Stimulated activated CD4-positive, alpha-beta T cell treated with anti-CD3 and anti-CD28 coated beads, Interleukin-15, amount 100 ng/mL, for 48 hours (primary cell): ENCODE data around the gene ARPC5L.
A peak's percentile ranks its signal among the peaks of the same experiment; 100 is the strongest.

Experiments
- DNase-seq, 2 donors: peaks; one replicate each; pipeline ENCODE4 v3.0.0-alpha.2; 2020; ENCODE audit warnings: low read depth in 2 of 2

ARPC5L gene

GRCh38 chr9:124863371-124863871, 1.5 kb downstream of the ARPC5L start:
- no peak for DNase-seq

GRCh38 chr9:124868511-124869465, 6.9 kb downstream of the ARPC5L start:
- peak; percentile 87 to 92 for DNase-seq

DNA sequence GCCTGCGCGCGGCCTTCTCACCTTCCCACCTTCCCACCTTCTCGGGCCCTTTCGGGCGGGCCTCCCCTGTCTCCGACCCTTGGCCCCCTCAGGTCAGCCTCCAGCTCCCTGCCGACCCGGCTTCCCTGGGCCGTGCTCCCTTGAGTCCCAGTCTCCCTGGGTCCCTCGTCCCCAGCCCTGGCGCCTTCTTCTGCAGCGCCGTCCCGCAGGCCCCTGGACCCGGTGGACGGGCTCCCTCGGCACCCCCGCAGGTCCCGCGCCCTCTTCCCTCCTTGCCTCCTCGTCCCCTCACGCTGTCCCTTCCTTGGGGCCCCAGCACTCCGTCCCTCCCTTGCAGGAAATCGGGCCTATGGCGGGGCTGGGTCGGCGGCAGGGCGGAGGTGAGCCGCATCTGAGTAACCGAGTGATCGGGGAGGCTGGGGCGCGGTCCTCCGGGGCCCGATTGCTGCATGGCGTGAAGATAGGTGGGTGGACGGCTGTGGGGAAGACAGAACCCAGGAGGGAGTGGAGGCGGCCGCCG, 7.6 kb downstream of the ARPC5L start:
- peak in 1 of 2 donors; percentile 26 for DNase-seq

- peak; percentile 82 to 93 for DNase-seq
These were observed 8.1 kb downstream of the ARPC5L start for GRCh38 chr9:124869986-124870560.

DNA sequence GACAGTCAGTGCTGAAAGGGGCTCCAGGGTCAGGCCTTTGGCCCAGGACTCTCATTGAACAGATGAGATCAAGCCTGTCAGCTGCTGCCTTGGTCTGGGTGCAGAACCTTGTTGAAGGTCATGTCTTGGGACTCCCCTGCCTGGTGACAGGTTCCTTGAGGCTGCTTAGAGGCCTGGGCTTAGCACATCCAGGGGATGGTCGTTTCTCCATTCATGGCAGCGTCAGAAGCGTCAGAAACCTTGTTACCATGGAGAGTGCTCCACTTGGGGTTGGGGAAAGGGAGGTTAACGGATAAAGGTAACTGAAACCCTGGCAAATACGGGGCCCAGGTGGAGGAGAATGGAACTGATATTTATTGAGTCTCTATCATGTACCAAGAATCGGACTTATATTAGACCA, 8.8 kb downstream of the ARPC5L start:
- DNase-seq = no peak

- no peak for DNase-seq
These were observed 9.2 kb downstream of the ARPC5L start for GRCh38 chr9:124871156-124871561.

DNA sequence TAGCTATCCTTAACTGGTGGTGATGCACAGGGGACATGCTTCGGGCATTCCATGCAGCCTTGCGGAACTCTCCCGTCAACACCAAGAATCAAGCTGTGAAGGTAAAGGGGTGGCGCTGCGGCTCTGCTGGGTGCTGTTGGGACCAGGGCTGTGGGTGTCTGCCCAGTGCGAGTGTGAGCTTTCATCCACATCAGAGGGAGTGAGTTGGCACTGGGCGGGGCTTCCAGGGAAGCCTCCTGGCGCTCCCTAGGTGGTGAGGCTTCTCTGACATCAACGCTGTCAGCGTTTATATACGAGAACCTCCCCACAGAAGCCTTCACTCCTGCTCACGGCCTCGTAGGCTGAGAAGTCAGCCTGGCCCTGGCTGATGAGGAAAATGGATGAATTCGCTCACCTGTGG, 11.7 kb downstream of the ARPC5L start:
- no peak for DNase-seq

- no peak for DNase-seq
These were observed 13.6 kb downstream of the ARPC5L start for GRCh38 chr9:124875501-124875900.

GRCh38 chr9:124877021-124877782, 15.3 kb downstream of the ARPC5L start:
- DNase-seq = no peak

GRCh38 chr9:124878021-124878420, 16.1 kb downstream of the ARPC5L start:
- DNase-seq = no peak

DNA sequence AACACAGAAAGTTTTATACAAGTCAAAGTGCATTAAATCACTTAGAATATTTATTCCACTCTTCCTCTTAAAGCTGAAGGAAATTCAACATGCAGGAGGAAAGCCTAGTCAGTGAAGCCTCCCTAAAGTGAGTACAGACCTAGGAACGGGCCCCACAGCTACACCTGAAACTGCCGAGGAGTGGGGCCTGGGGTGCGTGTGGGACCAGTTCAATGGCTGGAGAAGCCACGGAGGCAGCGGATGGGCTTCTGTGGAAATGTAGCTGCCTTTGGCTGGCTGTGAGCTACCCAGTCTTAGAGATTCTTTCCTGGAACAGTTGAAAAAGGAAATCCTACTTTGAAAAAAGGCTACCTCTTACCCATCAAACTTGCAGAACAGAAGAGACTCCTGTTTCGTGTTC, 16.6 kb downstream of the ARPC5L start:
- no peak for DNase-seq

- no peak for DNase-seq
These were observed 17.3 kb downstream of the ARPC5L start for GRCh38 chr9:124879226-124879625.

- DNase-seq = no peak
These were observed 18.6 kb downstream of the ARPC5L start for GRCh38 chr9:124880501-124880900.

- no peak for DNase-seq
These were observed 19.3 kb downstream of the ARPC5L start for GRCh38 chr9:124881138-124881743.

DNA sequence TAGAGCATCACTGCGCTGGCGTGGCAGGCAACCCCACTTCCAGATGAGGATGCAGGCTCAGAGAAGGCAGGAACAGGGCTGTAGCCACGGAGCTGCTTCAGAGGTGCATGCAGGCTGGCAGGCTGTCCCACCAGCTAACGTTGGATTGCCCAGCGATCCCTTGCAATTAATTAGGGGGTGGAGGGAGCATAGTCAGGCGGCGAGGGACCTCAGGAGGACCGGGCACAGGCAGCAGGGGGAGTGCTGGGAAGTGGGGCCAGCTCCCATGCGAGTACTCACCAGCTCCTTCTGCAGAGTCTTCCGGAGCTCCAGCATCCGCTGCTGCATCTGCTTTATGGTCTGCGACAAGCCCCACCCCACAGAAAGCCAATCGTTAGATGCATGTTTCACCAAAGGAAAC, 20.3 kb downstream of the ARPC5L start:
- no peak for DNase-seq

GRCh38 chr9:124884376-124884775, 22.4 kb downstream of the ARPC5L start:
- DNase-seq = no peak

GRCh38 chr9:124885551-124885950, 23.6 kb downstream of the ARPC5L start:
- no peak for DNase-seq

DNA sequence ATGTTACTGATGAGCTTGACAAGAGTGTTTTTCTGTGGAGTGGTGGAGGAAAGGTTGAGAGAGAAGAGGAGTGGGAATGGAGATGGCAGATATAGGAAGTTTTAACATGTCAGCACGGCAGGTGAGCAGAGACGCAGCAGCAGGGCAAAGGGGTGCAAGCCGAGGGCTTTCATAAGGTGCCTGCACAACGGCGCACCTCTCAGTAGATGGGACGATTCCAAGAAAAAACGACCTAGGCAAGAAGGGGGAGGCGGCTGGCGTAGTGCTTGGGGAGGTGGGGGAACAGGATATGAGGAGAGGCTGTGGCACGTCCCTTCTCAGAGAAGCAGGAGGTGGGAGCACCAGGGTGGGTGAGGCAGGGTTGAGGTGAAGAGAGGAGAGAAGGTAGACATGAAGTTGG, 24.5 kb downstream of the ARPC5L start:
- DNase-seq = no peak

- no peak for DNase-seq
These were observed 25.0 kb downstream of the ARPC5L start for GRCh38 chr9:124886866-124887492.

GRCh38 chr9:124887832-124888231, 25.9 kb downstream of the ARPC5L start:
- DNase-seq = no peak

DNA sequence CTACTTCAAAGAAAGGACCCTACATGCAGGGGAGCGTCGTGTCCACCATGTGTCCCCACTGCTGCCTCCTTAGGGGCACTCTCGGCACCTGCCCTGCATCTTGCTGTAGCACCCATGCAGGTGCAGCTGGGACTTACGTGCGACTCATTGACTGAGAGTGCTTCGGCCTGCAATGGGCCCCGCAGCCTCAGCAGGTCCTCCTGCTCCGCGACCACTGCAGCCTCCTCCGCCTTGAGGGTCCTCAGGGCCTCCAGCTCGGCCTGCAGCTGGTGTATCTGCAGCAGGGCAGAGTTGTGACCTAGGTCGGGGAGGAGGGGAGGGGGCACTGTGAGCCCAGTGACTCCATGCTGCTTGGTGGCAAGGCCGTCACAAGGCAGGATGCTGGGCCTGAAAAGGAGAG, 27.1 kb downstream of the ARPC5L start:
- DNase-seq = no peak
